SK-N-SH (cell line): ENCODE measurements around the gene DIS3L2. TPM values are rescaled to one million over a fixed set of nuclear protein-coding genes. Genes with fewer than 3 reads are reported as not detected.

Source experiments
- CTCF ChIA-PET: fragments of 300-600, 350-600 bp; formaldehyde crosslinking; extraction: SDS; loops from one replicate; lab custom pipeline; 2021; lab: Yijun Ruan, JAX
- POLR2A ChIA-PET: fragments of 350-600 bp; sonication (Branson Sonifier 250); formaldehyde crosslinking; extraction: SDS; loops from one replicate; lab custom pipeline; 2020; ENCODE audit warnings: antibody characterized with exemption, inconsistent platforms; lab: Yijun Ruan, JAX
- DNase-seq: peaks from one replicate; pipeline ENCODE4 v3.0.0; 2012
- H2AFZ ChIP-seq: fragments of 200-600 bp; sonication (generic); 2 replicates; pipeline ENCODE4 v1.8.1; 2016; ENCODE audit warnings: antibody characterized with exemption, mild to moderate bottlenecking, low read depth
- H3F3A ChIP-seq: fragments of 200-600 bp; sonication (generic); replicated peaks from 2 replicates; pipeline ENCODE3; 2016; ENCODE audit warnings: antibody characterized with exemption, mild to moderate bottlenecking; ENCODE audit not compliant: insufficient read depth
- H3K27ac ChIP-seq, 2 experiments: fragments of 200-500 bp in 1 of 2; fragments of 200-600 bp in 1 of 2; sonication (Bioruptor generic) in 1 of 2; sonication (generic), shearing (Covaris generic) in 1 of 2; 2 replicates each; pipeline versions ENCODE4 v1.5.1 to v1.6.1; 2014 to 2016; ENCODE audit warnings: low read depth in 2 of 2, inconsistent platforms in 1 of 2, low read length in 1 of 2, mild to moderate bottlenecking in 1 of 2, mixed read lengths in 1 of 2
- H3K27me3 ChIP-seq: fragments of 200-600 bp; sonication (generic), shearing (Covaris generic); 2 replicates; pipeline ENCODE4 v1.6.1; 2016; ENCODE audit warnings: mixed run types; ENCODE audit not compliant: insufficient read depth
- H3K36me3 ChIP-seq, 2 experiments: fragments of 200-500 bp in 1 of 2; fragments of 200-600 bp in 1 of 2; sonication (Bioruptor generic) in 1 of 2; sonication (generic) in 1 of 2; replicated peaks in 1 of 2; 2 replicates each; pipeline versions ENCODE3 to v1.5.1; 2014 to 2016; ENCODE audit warnings: low read length in 1 of 2, mild to moderate bottlenecking in 1 of 2; ENCODE audit not compliant: insufficient read depth in 2 of 2, control insufficient read depth in 1 of 2
- H3K4me1 ChIP-seq, 2 experiments: fragments of 200-500 bp in 1 of 2; fragments of 200-600 bp in 1 of 2; sonication (Bioruptor generic) in 1 of 2; sonication (generic), shearing (Covaris generic) in 1 of 2; 2 replicates each; pipeline versions ENCODE4 v1.5.1 to v1.6.1; 2014 to 2016; ENCODE audit warnings: low read depth in 1 of 2, low read length in 1 of 2, mixed run types in 1 of 2; ENCODE audit not compliant: insufficient read depth in 2 of 2, control insufficient read depth in 1 of 2
- H3K4me2 ChIP-seq: fragments of 200-600 bp; sonication (generic), shearing (Covaris generic); 2 replicates; pipeline ENCODE4 v1.6.1; 2017; ENCODE audit warnings: mixed run types
- H3K4me3 ChIP-seq, 2 experiments: fragments of 200-500 bp in 1 of 2; fragments of 200-600 bp in 1 of 2; sonication (Bioruptor generic) in 1 of 2; sonication (generic), shearing (Covaris generic) in 1 of 2; 2 replicates each; pipeline versions ENCODE4 v1.5.1 to v1.8.1; 2014 to 2016; ENCODE audit warnings: low read depth in 2 of 2, inconsistent platforms in 1 of 2, low read length in 1 of 2, mild to moderate bottlenecking in 1 of 2, mixed read lengths in 1 of 2, moderate library complexity in 1 of 2
- H3K79me2 ChIP-seq: fragments of 200-600 bp; sonication (generic); 2 replicates; pipeline ENCODE4 v1.8.1; 2017; ENCODE audit warnings: mild to moderate bottlenecking; ENCODE audit not compliant: insufficient read depth
- H3K9ac ChIP-seq: fragments of 200-600 bp; sonication (generic); 2 replicates; pipeline ENCODE4 v1.6.1; 2017; ENCODE audit warnings: mixed run types
- H3K9me2 ChIP-seq: fragments of 200-600 bp; sonication (generic); 2 replicates; pipeline ENCODE4 v1.6.1; 2017; ENCODE audit warnings: mixed run types
- H3K9me3 ChIP-seq: fragments of 200-600 bp; sonication (generic); 2 replicates; pipeline ENCODE4 v1.6.1; 2017; ENCODE audit warnings: mixed run types, mild to moderate bottlenecking, moderate library complexity
- H4K20me1 ChIP-seq: fragments of 200-600 bp; sonication (generic); 2 replicates; pipeline ENCODE4 v1.6.1; 2017; ENCODE audit warnings: mild to moderate bottlenecking, mixed run types; ENCODE audit not compliant: insufficient read depth
- EZH2phosphoT487 ChIP-seq: fragments of 200-600 bp; sonication (generic); IDR thresholded peaks from 2 replicates; pipeline ENCODE4 v1.6.1; 2017; ENCODE audit warnings: low read depth, mixed run types, mild to moderate bottlenecking, antibody characterized with exemption, moderate library complexity, borderline replicate concordance
- FOSL2 ChIP-seq: IDR thresholded peaks from 2 replicates; pipeline ENCODE4 v1.4.0; 2012; ENCODE audit warnings: low read depth, mild to moderate bottlenecking, moderate library complexity, borderline replicate concordance
- NFIC ChIP-seq: IDR thresholded peaks from 2 replicates; pipeline ENCODE4 v1.4.0; 2012; ENCODE audit warnings: borderline replicate concordance
- NRF1 ChIP-seq: IDR thresholded peaks from 2 replicates; pipeline ENCODE4 v1.6.1; 2012; ENCODE audit warnings: low read depth, mild to moderate bottlenecking, low read length
- RAD21 ChIP-seq: IDR thresholded peaks from 2 replicates; pipeline ENCODE4 v1.6.1; 2012; ENCODE audit warnings: mild to moderate bottlenecking, low read length
- REST ChIP-seq: IDR thresholded peaks from 2 replicates; pipeline ENCODE4 v1.6.1; 2012; ENCODE audit warnings: mild to moderate bottlenecking, low read depth, low read length, moderate library complexity
- SIN3A ChIP-seq: IDR thresholded peaks from 2 replicates; pipeline ENCODE4 v1.6.1; 2012; ENCODE audit warnings: low read depth, mild to moderate bottlenecking, low read length, moderate library complexity, borderline replicate concordance
- WGBS: methylation state at CpG from one replicate; pipeline ENCODE4 v1.1.6; 2017; ENCODE audit warnings: low lambda C conversion rate; 5-methylcytosine and 5-hydroxymethylcytosine counted together
- polyA plus RNA-seq, 3 experiments: library from polyadenylated mRNA; depleted of rRNA; stranded (reverse); fragments of >200 nt; gene quantifications; 2 replicates each; pipeline ENCODE4 v1.2.3, GENCODE V29; 2012
- TF ChIP-seq, protein P1 (sequence below): fragments of 150-350 bp; IDR thresholded peaks from 2 replicates; pipeline ENCODE4 v1.6.1; 2016; ENCODE audit warnings: mild to moderate bottlenecking, low read depth, low read length

Gene DIS3L2
- polyA plus RNA-seq, 1 of the 3 experiments (the other 2 are of a cell fraction) = 17.9 TPM

DNA sequence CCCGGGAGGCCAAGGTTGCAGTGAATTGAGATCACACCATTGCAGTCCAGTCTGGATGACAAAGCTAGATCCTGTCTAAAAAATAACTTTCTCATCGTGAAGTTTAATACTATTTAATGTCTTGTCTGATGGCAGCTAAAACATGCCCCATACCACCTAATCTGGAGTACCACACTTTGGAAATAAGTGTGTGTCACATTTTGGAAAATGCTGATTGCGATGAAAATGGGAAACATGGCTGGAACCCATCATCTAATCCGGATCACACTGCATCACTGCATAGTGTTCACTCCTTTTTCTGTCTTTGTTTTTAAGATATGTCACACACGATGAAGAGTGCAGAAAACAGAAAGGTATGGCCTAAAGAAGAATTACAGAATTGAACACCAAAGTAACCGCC lies 385.9 kb downstream of the DIS3L2 start:
- Histone ChIP-seq H3K4me1 (no peaks in the 10 kb centered on the region), H3K27me3 (peaks cover 55% of the 10 kb centered on the region), H2AFZ (no peak overlapping the region), H3K9me2 (no peaks in the 10 kb centered on the region), H3K27ac (no peak overlapping the region), H3F3A (no peaks in the 10 kb centered on the region), H3K36me3 (no peaks in the 10 kb centered on the region), H4K20me1 (no peaks in the 10 kb centered on the region), H3K4me3 (no peak overlapping the region), H3K4me2 (no peak overlapping the region), H3K9ac (no peak overlapping the region), H3K79me2 (no peaks in the 10 kb centered on the region), H3K9me3 (no peaks in the 10 kb centered on the region)
- CTCF ChIA-PET = interaction anchor here (0.8 kb wide), 1 partner anchor 422 kb away, joined by 3 read pairs; no protein-coding TSS in a partner anchor
- POLR2A ChIA-PET = no interaction called here
- WGBS = 30% methylated on average over 6 of the region's 6 CpGs
- no peak for TF ChIP-seq NFIC
- TF ChIP-seq, protein P1, sequence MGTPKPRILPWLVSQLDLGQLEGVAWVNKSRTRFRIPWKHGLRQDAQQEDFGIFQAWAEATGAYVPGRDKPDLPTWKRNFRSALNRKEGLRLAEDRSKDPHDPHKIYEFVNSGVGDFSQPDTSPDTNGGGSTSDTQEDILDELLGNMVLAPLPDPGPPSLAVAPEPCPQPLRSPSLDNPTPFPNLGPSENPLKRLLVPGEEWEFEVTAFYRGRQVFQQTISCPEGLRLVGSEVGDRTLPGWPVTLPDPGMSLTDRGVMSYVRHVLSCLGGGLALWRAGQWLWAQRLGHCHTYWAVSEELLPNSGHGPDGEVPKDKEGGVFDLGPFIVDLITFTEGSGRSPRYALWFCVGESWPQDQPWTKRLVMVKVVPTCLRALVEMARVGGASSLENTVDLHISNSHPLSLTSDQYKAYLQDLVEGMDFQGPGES = no peak
- no peak for TF ChIP-seq NRF1
- TF ChIP-seq FOSL2 = no peak
- no peak for TF ChIP-seq EZH2phosphoT487
- no peak for DNase-seq

GRCh38 chr2:232348936-232349335 lies 387.4 kb downstream of the DIS3L2 start:
- DNase-seq = no peak
- Histone ChIP-seq H3K4me3 (no peak overlapping the region), H3K9me2 (no peaks in the 10 kb centered on the region), H3K9ac (no peak overlapping the region), H3K79me2 (no peaks in the 10 kb centered on the region), H3K4me2 (no peak overlapping the region), H2AFZ (no peak overlapping the region), H3K4me1 (no peaks in the 10 kb centered on the region), H3K27ac (no peak overlapping the region), H3K36me3 (no peaks in the 10 kb centered on the region), H3K27me3 (peaks cover 67% of the 10 kb centered on the region), H3K9me3 (no peaks in the 10 kb centered on the region), H4K20me1 (no peaks in the 10 kb centered on the region), H3F3A (no peaks in the 10 kb centered on the region)
- 8% methylated on average over 3 of the region's 6 CpGs for WGBS
- ChIA-PET POLR2A (no interaction called here), CTCF (interaction anchor here (0.9 to 1.9 kb wide), 4 partner anchors 173 to 448 kb away, joined by 3 to 6 read pairs (median 4); no protein-coding TSS in a partner anchor)
- TF ChIP-seq REST (no peak), SIN3A (no peak), RAD21 (no peak)
